Measurements from ENCODE around the gene TYRO3. TPM values are rescaled to one million over a fixed set of nuclear protein-coding genes. Genes with fewer than 3 reads are reported as not detected.

Gene TYRO3
- total RNA-seq, 1 donor = 20.2 TPM

- DNase-seq (ENCODE audit: low read depth) = no peak
- H3K4me3 ChIP-seq (ENCODE audit: low read depth, low read length) = no peak overlapping the region
- no peak for TF ChIP-seq CTCF (IDR thresholded peaks at IDR 0.05; ENCODE audit: insufficient read depth, low read length)
These were observed 5.4 kb downstream of the TYRO3 start for GRCh38 chr15:41564286-41564959.

- H3K4me3 ChIP-seq (ENCODE audit: low read depth, low read length) = no peak overlapping the region
- TF ChIP-seq CTCF (IDR thresholded peaks at IDR 0.05; ENCODE audit: insufficient read depth, low read length) = no peak
- no peak for DNase-seq (ENCODE audit: low read depth)
These were observed 6.0 kb downstream of the TYRO3 start for GRCh38 chr15:41564960-41565502.

GRCh38 chr15:41565702-41566101, 6.7 kb downstream of the TYRO3 start:
- DNase-seq (ENCODE audit: low read depth) = no peak
- no peak for TF ChIP-seq CTCF (IDR thresholded peaks at IDR 0.05; ENCODE audit: insufficient read depth, low read length)
- no peak overlapping the region for H3K4me3 ChIP-seq (ENCODE audit: low read depth, low read length)

GRCh38 chr15:41566121-41566885, 7.3 kb downstream of the TYRO3 start:
- peak; percentile 17 for DNase-seq (ENCODE audit: low read depth)
- no peak for TF ChIP-seq CTCF (IDR thresholded peaks at IDR 0.05; ENCODE audit: insufficient read depth, low read length)

GRCh38 chr15:41567261-41567660, 8.2 kb downstream of the TYRO3 start:
- no peak for DNase-seq (ENCODE audit: low read depth)
- TF ChIP-seq CTCF (IDR thresholded peaks at IDR 0.05; ENCODE audit: insufficient read depth, low read length) = no peak
- H3K4me3 ChIP-seq (ENCODE audit: low read depth, low read length) = no peak overlapping the region

More at GRCh38 chr15:41566121-41566885, 7.3 kb downstream of the TYRO3 start:
- no peak overlapping the region for H3K4me3 ChIP-seq (ENCODE audit: low read depth, low read length)

- DNase-seq (ENCODE audit: low read depth) = no peak
- no peak for TF ChIP-seq CTCF (IDR thresholded peaks at IDR 0.05; ENCODE audit: insufficient read depth, low read length)
- H3K4me3 ChIP-seq (ENCODE audit: low read depth, low read length) = no peak overlapping the region
These were observed 8.8 kb downstream of the TYRO3 start for GRCh38 chr15:41567862-41568261.
